A549 treated with Hydrocortisone at 1 μM for 4 hours (cell line): Measurements from ENCODE around the gene TAB3. TPM values are rescaled to one million over a fixed set of nuclear protein-coding genes. Genes with fewer than 3 reads are reported as not detected.

Experiments used
- total RNA-seq: library from RNA; stranded (reverse); fragments of 200-300 nt; extraction: Qiagen RNA extraction; gene quantifications from 5 replicates; pipeline ENCODE4 v1.2.3, GENCODE V29; 2022

Gene TAB3, protein sequence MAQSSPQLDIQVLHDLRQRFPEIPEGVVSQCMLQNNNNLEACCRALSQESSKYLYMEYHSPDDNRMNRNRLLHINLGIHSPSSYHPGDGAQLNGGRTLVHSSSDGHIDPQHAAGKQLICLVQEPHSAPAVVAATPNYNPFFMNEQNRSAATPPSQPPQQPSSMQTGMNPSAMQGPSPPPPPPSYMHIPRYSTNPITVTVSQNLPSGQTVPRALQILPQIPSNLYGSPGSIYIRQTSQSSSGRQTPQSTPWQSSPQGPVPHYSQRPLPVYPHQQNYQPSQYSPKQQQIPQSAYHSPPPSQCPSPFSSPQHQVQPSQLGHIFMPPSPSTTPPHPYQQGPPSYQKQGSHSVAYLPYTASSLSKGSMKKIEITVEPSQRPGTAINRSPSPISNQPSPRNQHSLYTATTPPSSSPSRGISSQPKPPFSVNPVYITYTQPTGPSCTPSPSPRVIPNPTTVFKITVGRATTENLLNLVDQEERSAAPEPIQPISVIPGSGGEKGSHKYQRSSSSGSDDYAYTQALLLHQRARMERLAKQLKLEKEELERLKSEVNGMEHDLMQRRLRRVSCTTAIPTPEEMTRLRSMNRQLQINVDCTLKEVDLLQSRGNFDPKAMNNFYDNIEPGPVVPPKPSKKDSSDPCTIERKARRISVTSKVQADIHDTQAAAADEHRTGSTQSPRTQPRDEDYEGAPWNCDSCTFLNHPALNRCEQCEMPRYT
- 6.4 to 10.7 TPM (median 9.1 TPM) in 5 replicates for total RNA-seq

DNA sequence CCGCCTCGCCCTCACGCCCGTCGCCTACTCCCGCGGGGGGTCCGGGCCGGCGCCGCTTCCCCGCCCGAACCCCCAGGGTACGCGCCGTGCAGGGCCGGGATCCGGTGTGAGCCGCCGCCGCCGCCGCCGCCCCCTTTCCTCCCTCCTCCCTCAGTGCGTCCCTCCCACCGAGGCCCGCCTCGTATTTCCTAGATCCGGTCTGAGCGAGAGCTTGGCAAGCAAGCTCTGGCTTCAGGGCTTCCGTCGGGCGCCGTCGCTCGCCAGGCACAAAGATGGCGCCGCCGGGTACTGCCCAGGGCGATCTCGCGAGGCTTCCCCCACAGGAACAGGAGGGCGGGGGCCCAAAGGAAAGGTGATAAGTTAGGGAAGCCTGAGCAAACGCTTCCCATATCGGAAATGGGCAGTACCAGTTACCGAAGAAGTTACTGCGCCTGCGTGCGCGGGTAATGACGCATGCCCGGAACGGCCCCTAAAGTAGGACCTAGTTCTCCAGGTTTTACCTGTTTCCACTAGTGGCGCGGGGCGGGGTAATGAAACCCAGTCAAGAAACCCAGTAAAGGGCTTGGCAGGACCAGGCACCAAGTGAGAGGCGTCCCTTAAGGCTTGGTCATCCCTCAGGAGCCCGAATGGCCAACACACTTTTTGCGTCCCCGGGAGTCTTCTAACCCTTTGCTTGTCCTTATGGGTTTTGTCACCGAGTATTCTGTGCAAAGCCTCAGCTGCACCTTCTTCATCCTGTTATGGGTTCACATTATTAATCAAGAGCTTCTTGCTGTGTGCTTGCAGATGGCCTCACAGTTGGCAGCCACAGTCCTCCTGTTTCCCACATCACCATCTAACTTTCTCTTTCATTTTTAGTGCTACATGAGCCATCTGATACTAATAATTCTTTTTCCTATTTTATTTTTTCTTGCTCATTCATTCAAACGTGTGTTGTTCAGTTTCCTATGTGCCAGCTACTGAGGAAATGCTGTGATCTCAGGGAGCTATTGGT lies at the start of gene TAB3:
Gene TAB3, minus strand, starts transcription at position 108 of the 994 bp plus-strand sequence. CDS start 29,666 bp downstream, outside the sequence.

Other genes with a start within 250 kb of the TAB3 start
- 1.6 to 2.6 TPM (median 2.0 TPM) in 5 replicates for gene GK, start 235.8 kb downstream of the TAB3 start, total RNA-seq
- not detected in 5 replicates for gene FTHL17, start 182.8 kb upstream of the TAB3 start, total RNA-seq